LNCaP clone FGC (cell line): ENCODE results near the gene NCK2.
"Not testable (repeated sequence)": the region's sequence is repeated elsewhere in the genome, so short reads cannot be mapped to it uniquely, and the experiment has no call there.

Experiments
- DNase-seq: peaks from one replicate; pipeline ENCODE4 v3.0.0-alpha.2; 2011; ENCODE audit warnings: low read depth
- H3K4me3 ChIP-seq: 2 replicates; pipeline ENCODE4 v1.5.1; 2011; ENCODE audit warnings: mild to moderate bottlenecking, low read depth, low read length, control low read depth
- TF ChIP-seq, protein P1 (sequence below): IDR thresholded peaks from 2 replicates; pipeline ENCODE4 v1.5.1; 2012; ENCODE audit warnings: mild to moderate bottlenecking; ENCODE audit not compliant: control insufficient read depth, insufficient read depth; ENCODE audit errors: extremely low read depth

NCK2 gene

DNA sequence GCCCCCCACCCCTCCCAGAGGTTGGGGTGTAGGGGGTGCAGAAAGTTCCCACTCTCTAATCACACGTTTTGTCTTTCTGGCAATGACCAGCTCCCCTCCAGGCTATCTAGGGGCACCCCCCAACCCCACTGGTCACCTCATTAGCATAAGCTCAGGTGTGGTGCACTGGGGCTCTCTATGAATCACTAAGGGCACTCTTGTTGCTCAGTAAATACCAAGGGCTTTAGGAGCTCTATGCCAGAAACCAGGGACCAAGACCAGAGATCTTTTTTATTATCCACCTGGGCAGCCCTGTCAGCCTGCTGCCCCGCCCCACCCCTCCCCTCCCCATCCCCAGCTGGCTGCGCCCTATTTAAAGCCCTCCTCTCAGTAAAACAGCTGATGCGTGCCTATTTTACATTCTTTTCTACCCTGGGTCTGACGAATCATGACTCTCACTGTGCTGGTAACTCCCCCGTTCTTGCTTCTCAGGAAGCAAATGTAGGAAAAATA, 24.3 kb downstream of the NCK2 start:
- DNase-seq: no peak
- TF ChIP-seq, protein P1, sequence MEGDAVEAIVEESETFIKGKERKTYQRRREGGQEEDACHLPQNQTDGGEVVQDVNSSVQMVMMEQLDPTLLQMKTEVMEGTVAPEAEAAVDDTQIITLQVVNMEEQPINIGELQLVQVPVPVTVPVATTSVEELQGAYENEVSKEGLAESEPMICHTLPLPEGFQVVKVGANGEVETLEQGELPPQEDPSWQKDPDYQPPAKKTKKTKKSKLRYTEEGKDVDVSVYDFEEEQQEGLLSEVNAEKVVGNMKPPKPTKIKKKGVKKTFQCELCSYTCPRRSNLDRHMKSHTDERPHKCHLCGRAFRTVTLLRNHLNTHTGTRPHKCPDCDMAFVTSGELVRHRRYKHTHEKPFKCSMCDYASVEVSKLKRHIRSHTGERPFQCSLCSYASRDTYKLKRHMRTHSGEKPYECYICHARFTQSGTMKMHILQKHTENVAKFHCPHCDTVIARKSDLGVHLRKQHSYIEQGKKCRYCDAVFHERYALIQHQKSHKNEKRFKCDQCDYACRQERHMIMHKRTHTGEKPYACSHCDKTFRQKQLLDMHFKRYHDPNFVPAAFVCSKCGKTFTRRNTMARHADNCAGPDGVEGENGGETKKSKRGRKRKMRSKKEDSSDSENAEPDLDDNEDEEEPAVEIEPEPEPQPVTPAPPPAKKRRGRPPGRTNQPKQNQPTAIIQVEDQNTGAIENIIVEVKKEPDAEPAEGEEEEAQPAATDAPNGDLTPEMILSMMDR: no peak
- H3K4me3 ChIP-seq: no peak overlapping the region

DNA sequence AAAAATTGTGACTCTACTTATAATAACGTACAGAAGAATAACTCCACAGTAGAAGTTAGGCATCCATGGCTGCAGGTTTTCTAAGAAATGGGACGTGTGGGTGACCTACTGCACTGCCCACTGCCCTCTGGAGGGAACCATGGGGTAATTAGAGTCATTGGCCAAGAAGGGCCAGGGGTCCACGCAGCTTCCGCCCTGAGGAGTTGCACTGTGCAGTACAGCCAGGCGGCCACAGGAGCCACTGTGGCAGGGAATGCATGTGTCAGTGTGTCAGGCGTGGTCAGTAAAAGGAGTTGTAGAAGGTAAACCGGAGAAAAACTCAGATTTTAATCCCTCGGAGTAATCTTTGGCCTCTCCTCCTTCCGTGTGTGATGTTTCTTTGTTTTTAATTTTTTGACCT, 24.8 kb downstream of the NCK2 start:
- no peak for DNase-seq
- TF ChIP-seq, protein P1: no peak
- no peak overlapping the region for H3K4me3 ChIP-seq

DNA sequence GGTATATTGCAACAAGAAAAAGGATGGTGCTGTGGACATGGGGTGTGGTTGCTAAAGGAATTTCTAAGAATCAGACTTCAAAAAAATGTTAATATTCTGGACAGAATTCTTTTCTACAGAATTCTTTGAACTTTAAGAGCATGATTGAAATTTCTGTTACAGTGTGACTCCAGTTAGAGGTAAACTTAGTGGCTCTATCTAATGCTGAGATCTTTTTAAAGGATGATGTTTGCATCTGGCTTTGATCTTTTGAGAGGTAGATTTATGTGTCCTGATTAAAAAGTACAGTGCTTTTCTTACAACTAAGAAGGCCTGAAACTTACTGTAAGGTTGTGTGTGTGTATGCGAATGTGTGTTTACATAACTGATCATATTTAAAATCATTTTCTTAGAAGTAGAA, 25.4 kb downstream of the NCK2 start:
- no peak for DNase-seq
- H3K4me3 ChIP-seq: no peak overlapping the region
- TF ChIP-seq, protein P1: no peak

DNA sequence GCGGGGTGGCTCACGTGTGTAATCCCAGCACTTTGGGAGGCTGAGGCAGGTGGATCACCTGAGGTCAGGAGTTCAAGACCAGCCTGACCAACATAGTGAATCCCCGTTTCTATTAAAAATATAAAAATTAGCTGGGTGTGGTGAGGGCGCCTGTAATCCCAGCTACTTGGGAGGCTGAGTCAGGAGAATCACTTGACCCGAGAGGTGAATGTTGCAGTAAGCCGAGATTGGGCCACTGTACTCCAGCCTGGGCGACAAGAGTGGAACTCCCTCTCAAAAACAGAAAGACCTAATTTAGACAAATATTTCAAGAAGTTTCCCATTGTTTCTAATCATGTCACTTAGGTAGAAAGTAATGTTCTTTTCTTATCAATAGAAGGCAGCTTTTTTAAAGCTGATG, 26.6 kb downstream of the NCK2 start:
- not testable (repeated sequence) for H3K4me3 ChIP-seq, DNase-seq

DNA sequence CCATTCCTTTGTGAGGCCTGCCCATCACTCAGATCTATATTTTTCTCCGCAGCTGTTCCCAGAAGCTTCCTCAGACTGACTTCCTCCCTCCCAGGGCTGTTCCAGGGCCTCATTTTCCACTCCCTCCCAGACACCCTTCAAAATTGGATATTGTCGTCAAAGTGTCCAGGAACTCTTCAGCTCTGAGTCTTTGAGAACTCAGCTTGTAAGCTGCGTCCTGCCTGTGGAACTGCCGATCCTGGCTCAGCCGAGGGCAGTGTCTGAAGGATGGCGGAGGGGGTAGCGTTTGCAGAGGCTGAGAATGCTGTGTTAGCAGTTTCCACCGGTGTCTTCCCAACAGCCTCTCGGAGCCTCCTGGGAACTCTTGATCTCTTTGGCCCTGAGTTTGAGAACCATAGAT, 27.1 kb downstream of the NCK2 start:
- no peak overlapping the region for H3K4me3 ChIP-seq
- TF ChIP-seq, protein P1: no peak
- DNase-seq: no peak

DNA sequence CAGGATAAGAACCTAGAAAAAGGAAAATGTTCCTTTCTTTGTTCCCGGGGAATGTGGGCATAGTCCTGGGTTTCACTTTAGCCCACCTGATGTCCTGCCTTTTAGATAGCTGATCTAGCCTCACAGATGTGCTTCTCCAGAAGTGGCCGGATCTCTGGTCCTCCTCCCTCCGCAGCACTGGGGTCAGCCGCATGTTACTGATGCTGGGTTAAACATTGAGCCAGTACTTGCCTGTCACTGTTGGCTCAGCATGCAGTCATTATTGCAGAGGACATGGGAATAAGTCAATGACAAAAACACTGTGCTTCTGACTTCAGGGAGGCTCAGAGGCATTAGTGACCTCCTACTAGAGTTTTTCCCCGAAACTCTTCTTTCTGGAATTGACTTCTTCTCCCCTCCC, 27.6 kb downstream of the NCK2 start:
- H3K4me3 ChIP-seq: no peak overlapping the region
- no peak for DNase-seq
- TF ChIP-seq, protein P1: no peak

DNA sequence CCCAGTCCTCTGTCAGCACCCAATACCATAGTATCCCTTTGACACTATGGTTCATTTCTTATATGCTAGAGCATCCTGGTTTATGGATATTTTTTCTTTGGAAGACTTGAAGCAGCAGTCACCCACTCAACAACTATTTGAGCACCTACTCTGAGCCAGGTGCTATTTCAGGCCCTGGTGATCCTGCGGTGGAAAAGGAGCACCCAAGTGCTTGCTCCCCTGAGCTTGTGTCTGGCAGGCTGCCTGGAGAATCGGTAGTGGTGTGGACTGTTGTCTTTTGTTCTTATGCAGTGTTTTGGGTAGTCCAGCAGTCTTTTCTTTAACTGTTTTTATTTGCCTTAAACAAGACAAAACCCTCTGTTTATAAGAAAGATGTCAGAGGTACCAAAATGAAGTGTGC, 28.9 kb downstream of the NCK2 start:
- TF ChIP-seq, protein P1: no peak
- no peak for DNase-seq

More for the DNA sequence above, 28.9 kb downstream of the NCK2 start:
- no peak overlapping the region for H3K4me3 ChIP-seq
